Stomach (tissue), 4 donors: ENCODE data around the gene CLK2.

ENCODE experiments used
- CTCF ChIP-seq, 7 experiments: fragments of 450-650 bp in 4 of 7; fragments of 200-600 bp in 3 of 7; sonication (generic) in 3 of 7; IDR thresholded peaks; one replicate each; pipeline ENCODE4 v1.5.1; 2016 to 2019; ENCODE audit warnings: antibody characterized with exemption in 7 of 7, control low read depth in 2 of 7, mild to moderate bottlenecking in 1 of 7
- POLR2A ChIP-seq, 4 donors: fragments of 450-650 bp; IDR thresholded peaks; one replicate each; pipeline ENCODE4 v1.6.1; 2016; ENCODE audit warnings: antibody characterized with exemption in 4 of 4, control low read depth in 2 of 4, mild to moderate bottlenecking in 1 of 4, moderate library complexity in 1 of 4
- POLR2AphosphoS5 ChIP-seq, 3 donors: sonication (generic); formaldehyde crosslinking; IDR thresholded peaks; one replicate each; pipeline ENCODE4 v1.6.1; 2016; ENCODE audit warnings: antibody characterized with exemption in 3 of 3

GRCh38 chr1:155273343-155274245 is at the start of gene CLK2:
- TF ChIP-seq CTCF (IDR thresholded peaks at IDR 0.05): peak in 1 of 7 experiments; percentile 6
- peak in 1 of 4 donors; percentile 6 for TF ChIP-seq POLR2A (IDR thresholded peaks at IDR 0.05)
- TF ChIP-seq POLR2AphosphoS5 (IDR thresholded peaks at IDR 0.05): peak; percentile 95 to 99 (median 98)
